Measurements from ENCODE around the gene LRRC3B. TPM values are rescaled to one million over a fixed set of nuclear protein-coding genes. Genes with fewer than 3 reads are reported as not detected.

Gene LRRC3B
- total and polyA plus RNA-seq, 2 donors: 0.50 to 0.57 TPM

DNA sequence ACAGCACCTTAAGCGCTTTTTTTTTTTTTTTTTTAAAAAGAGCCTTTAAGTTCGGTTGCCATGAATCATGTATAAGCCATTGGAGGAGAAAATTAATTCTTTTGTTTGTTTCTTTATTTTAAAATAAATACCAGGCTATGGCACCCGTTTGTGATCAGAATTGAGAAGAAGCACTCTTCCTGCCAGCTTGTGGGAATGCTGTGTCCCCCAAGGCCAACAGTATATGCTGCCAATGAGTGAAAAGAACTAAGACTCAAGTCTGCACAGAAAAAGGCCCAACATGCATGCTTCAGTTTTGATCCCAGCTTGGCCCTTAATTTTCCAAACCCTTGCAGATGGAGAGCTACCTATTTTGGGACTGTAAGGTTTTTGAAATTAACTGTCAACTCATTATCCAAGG is 90.5 kb downstream of the LRRC3B start:
- DNase-seq (ENCODE audit: low read depth in 6 of 9, low spot score in 9 of 9): no peak
- no peaks in the 10 kb centered on the region for H3K9me3 ChIP-seq (ENCODE audit: control insufficient read depth in 2 of 2, insufficient read depth in 1 of 2, low read length in 1 of 2)
- H3K27ac ChIP-seq (ENCODE audit: low read depth in 1 of 2, low read length in 1 of 2): no peak overlapping the region
- WGBS: 86% methylated on average over 3 of the region's 3 CpGs
- no peaks in the 10 kb centered on the region for H3K4me1 ChIP-seq (ENCODE audit: control insufficient read depth in 2 of 2, insufficient read depth in 2 of 2, low read length in 2 of 2)
- no peaks in the 10 kb centered on the region for H3K36me3 ChIP-seq (ENCODE audit: control insufficient read depth in 2 of 2, insufficient read depth in 2 of 2, low read length in 1 of 2)
- H3K4me3 ChIP-seq (ENCODE audit: low read length in 2 of 2): no peak overlapping the region
- H3K27me3 ChIP-seq (ENCODE audit: control insufficient read depth in 2 of 2, insufficient read depth in 1 of 2, low read length in 1 of 2): no peaks in the 10 kb centered on the region

DNA sequence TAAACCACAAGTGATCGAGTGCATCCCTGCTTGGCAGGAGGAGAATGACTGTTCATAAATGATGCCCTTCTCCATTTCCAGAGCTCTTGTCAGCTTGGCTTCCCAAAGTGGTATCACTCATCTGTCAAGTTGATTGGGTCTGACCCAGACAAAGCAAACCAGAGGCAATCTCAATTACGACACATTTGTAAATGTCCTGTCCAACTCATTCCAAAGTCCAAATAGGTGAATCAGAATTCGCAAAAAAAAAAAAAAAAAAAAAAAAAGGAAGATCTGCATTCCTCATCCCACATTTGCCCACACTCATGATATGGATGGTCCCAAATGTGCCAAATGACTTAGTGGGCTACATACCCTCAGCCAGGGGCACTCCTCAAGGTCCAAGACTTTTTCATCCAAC is 91.9 kb downstream of the LRRC3B start:
- Histone ChIP-seq H3K4me3 (ENCODE audit: low read length in 2 of 2) (no peak overlapping the region), H3K4me1 (ENCODE audit: control insufficient read depth in 2 of 2, insufficient read depth in 2 of 2, low read length in 2 of 2) (no peaks in the 10 kb centered on the region), H3K9me3 (ENCODE audit: control insufficient read depth in 2 of 2, insufficient read depth in 1 of 2, low read length in 1 of 2) (no peaks in the 10 kb centered on the region), H3K36me3 (ENCODE audit: control insufficient read depth in 2 of 2, insufficient read depth in 2 of 2, low read length in 1 of 2) (no peaks in the 10 kb centered on the region), H3K27ac (ENCODE audit: low read depth in 1 of 2, low read length in 1 of 2) (no peak overlapping the region), H3K27me3 (ENCODE audit: control insufficient read depth in 2 of 2, insufficient read depth in 1 of 2, low read length in 1 of 2) (no peaks in the 10 kb centered on the region)
- DNase-seq (ENCODE audit: low read depth in 6 of 9, low spot score in 9 of 9): no peak
- 88% methylated on average over 3 of the region's 3 CpGs for WGBS

DNA sequence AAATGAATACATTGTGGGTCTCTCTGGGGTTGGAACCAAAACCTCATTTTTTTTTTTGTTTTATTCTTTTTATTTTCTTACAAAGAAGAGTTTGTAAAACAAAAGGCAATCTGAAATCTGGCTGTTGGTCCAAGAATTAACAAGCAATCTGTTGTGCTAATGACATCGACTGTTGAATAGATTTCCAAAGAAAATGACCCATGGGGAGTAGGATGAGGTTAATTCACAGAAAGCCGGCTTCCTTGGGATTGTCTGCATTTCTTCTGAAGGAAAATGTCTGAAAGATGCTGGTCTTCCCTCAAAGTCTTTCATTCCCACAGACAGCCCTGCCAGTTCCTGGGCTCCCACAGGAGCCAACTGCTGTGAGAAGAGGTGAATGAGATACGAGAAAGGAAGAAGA is 92.9 kb downstream of the LRRC3B start:
- Histone ChIP-seq H3K36me3 (ENCODE audit: control insufficient read depth in 2 of 2, insufficient read depth in 2 of 2, low read length in 1 of 2) (no peaks in the 10 kb centered on the region), H3K9me3 (ENCODE audit: control insufficient read depth in 2 of 2, insufficient read depth in 1 of 2, low read length in 1 of 2) (no peaks in the 10 kb centered on the region), H3K4me1 (ENCODE audit: control insufficient read depth in 2 of 2, insufficient read depth in 2 of 2, low read length in 2 of 2) (no peaks in the 10 kb centered on the region), H3K27me3 (ENCODE audit: control insufficient read depth in 2 of 2, insufficient read depth in 1 of 2, low read length in 1 of 2) (no peaks in the 10 kb centered on the region), H3K27ac (ENCODE audit: low read depth in 1 of 2, low read length in 1 of 2) (no peak overlapping the region), H3K4me3 (ENCODE audit: low read length in 2 of 2) (no peak overlapping the region)
- 93% methylated on average over 3 of the region's 3 CpGs for WGBS
- no peak for DNase-seq (ENCODE audit: low read depth in 6 of 9, low spot score in 9 of 9)

DNA sequence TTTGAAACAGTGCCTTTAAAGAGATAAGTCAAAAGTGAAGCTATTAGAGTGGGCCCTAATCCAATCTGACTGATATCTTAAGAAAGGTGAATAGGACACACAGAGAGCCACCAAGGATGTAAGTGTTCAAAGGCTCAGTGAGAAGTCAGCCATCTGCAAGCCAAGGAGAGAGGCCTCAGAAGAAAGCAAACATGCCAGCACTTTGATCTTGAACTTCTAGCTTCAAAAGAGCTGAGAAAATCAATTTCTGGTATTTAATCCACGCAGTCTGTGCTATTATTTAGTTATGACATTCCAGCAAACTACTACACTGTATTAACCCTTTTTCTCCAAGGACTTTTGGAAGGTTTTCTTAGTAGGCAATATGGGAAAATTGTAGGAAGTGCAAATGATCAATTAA is 95.7 kb downstream of the LRRC3B start:
- H3K27me3 ChIP-seq (ENCODE audit: control insufficient read depth in 2 of 2, insufficient read depth in 1 of 2, low read length in 1 of 2): no peaks in the 10 kb centered on the region
- no peak for DNase-seq (ENCODE audit: low read depth in 6 of 9, low spot score in 9 of 9)
- 87% methylated on average over 1 of the region's 1 CpG for WGBS
- no peaks in the 10 kb centered on the region for H3K4me1 ChIP-seq (ENCODE audit: control insufficient read depth in 2 of 2, insufficient read depth in 2 of 2, low read length in 2 of 2)
- no peaks in the 10 kb centered on the region for H3K9me3 ChIP-seq (ENCODE audit: control insufficient read depth in 2 of 2, insufficient read depth in 1 of 2, low read length in 1 of 2)
- no peak overlapping the region for H3K4me3 ChIP-seq (ENCODE audit: low read length in 2 of 2)
- H3K36me3 ChIP-seq (ENCODE audit: control insufficient read depth in 2 of 2, insufficient read depth in 2 of 2, low read length in 1 of 2): no peaks in the 10 kb centered on the region
- no peak overlapping the region for H3K27ac ChIP-seq (ENCODE audit: low read depth in 1 of 2, low read length in 1 of 2)

DNA sequence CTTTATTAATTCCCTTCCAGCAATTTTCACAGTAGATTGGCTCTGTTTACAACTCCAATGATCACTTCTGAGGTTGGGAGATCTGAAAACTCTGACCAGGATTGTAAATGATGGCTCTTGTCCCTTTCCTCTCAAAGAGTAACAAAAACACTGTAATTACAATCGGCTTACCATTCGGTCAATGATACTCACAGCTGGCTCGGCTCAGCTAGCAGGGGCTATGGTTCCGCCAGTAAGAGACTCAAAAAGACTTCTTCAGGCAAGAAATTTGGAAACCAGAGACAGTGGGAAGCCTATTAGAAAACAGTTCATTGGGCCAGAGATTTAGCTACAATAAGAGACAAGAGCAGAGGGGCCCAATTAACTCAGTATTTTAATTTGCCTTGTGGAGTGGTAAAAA is 96.6 kb downstream of the LRRC3B start:
- 83% methylated on average over 4 of the region's 4 CpGs for WGBS
- Histone ChIP-seq H3K9me3 (ENCODE audit: control insufficient read depth in 2 of 2, insufficient read depth in 1 of 2, low read length in 1 of 2) (no peaks in the 10 kb centered on the region), H3K4me3 (ENCODE audit: low read length in 2 of 2) (no peak overlapping the region), H3K4me1 (ENCODE audit: control insufficient read depth in 2 of 2, insufficient read depth in 2 of 2, low read length in 2 of 2) (no peaks in the 10 kb centered on the region), H3K36me3 (ENCODE audit: control insufficient read depth in 2 of 2, insufficient read depth in 2 of 2, low read length in 1 of 2) (no peaks in the 10 kb centered on the region), H3K27me3 (ENCODE audit: control insufficient read depth in 2 of 2, insufficient read depth in 1 of 2, low read length in 1 of 2) (no peaks in the 10 kb centered on the region), H3K27ac (ENCODE audit: low read depth in 1 of 2, low read length in 1 of 2) (no peak overlapping the region)
- no peak for DNase-seq (ENCODE audit: low read depth in 6 of 9, low spot score in 9 of 9)

DNA sequence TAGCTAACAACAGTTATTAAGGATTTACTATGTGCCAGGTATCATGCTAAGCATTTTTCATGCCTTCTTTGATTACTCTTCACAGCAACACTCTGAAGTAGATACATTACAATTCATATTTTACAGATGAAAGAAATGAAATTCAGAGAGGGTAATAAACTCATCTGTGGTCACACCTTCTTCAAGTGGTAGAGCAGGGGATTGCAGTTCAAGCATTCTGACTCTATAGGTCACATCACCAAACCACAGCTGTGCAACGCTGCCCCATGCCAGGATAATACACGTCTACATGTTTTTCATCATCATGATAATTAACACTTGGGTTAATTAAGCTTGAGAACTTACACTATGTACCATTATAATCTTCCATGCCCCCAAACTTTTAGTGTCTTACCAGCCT is 98.5 kb downstream of the LRRC3B start:
- Histone ChIP-seq H3K36me3 (ENCODE audit: control insufficient read depth in 2 of 2, insufficient read depth in 2 of 2, low read length in 1 of 2) (no peaks in the 10 kb centered on the region), H3K27me3 (ENCODE audit: control insufficient read depth in 2 of 2, insufficient read depth in 1 of 2, low read length in 1 of 2) (no peaks in the 10 kb centered on the region), H3K4me3 (ENCODE audit: low read length in 2 of 2) (no peak overlapping the region), H3K9me3 (ENCODE audit: control insufficient read depth in 2 of 2, insufficient read depth in 1 of 2, low read length in 1 of 2) (no peaks in the 10 kb centered on the region), H3K4me1 (ENCODE audit: control insufficient read depth in 2 of 2, insufficient read depth in 2 of 2, low read length in 2 of 2) (no peaks in the 10 kb centered on the region), H3K27ac (ENCODE audit: low read depth in 1 of 2, low read length in 1 of 2) (no peak overlapping the region)
- WGBS: 87% methylated on average over 2 of the region's 2 CpGs
- no peak for DNase-seq (ENCODE audit: low read depth in 6 of 9, low spot score in 9 of 9)

DNA sequence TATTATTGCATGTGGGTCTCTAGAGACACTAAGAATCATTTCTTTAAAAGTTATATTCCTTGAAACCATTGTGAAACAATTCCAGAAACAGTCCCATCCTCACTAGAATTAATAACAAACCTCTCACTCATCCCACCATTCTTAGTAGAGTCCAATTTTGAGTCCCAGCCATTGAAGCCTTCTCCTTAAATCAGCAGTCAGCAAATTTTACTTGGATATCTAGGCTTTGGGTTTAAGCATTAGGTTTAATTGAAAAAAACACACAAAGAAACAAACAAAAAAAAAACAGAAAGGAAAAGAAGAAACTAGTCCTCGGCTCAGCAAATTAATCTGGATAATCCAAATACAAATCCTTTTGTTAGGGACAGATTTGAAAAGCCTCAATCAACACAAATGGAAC is 109.3 kb downstream of the LRRC3B start:
- no peak overlapping the region for H3K27ac ChIP-seq (ENCODE audit: low read depth in 1 of 2, low read length in 1 of 2)
- no peaks in the 10 kb centered on the region for H3K4me1 ChIP-seq (ENCODE audit: control insufficient read depth in 2 of 2, insufficient read depth in 2 of 2, low read length in 2 of 2)
- no peak overlapping the region for H3K4me3 ChIP-seq (ENCODE audit: low read length in 2 of 2)
- no peaks in the 10 kb centered on the region for H3K9me3 ChIP-seq (ENCODE audit: control insufficient read depth in 2 of 2, insufficient read depth in 1 of 2, low read length in 1 of 2)
- DNase-seq (ENCODE audit: low read depth in 6 of 9, low spot score in 9 of 9): no peak
- H3K36me3 ChIP-seq (ENCODE audit: control insufficient read depth in 2 of 2, insufficient read depth in 2 of 2, low read length in 1 of 2): no peaks in the 10 kb centered on the region
- WGBS: 93% methylated on average over 1 of the region's 1 CpG
- no peaks in the 10 kb centered on the region for H3K27me3 ChIP-seq (ENCODE audit: control insufficient read depth in 2 of 2, insufficient read depth in 1 of 2, low read length in 1 of 2)

DNA sequence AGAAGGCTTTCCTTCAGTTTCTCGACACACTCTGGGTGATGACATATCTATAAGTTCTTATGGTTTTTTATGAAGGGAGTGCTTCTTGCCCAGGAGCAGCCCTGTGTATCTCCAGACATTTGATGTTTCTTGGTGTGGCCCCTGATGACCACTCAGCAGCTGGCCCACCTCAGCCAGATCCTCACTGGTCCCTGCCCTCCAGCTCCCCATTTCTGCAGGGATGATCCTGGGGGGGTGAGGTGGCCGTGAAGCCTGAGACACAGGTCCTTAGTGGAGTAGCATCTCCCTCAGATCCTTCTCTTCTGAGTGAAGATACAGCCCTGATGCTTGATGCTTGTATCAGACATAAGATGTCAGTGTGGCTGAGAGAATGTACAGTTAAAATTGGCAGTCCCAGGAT is 127.7 kb downstream of the LRRC3B start:
- WGBS: 89% methylated on average over 2 of the region's 2 CpGs
- Histone ChIP-seq H3K4me3 (ENCODE audit: low read length in 2 of 2) (no peak overlapping the region), H3K27ac (ENCODE audit: low read depth in 1 of 2, low read length in 1 of 2) (no peak overlapping the region)

DNA sequence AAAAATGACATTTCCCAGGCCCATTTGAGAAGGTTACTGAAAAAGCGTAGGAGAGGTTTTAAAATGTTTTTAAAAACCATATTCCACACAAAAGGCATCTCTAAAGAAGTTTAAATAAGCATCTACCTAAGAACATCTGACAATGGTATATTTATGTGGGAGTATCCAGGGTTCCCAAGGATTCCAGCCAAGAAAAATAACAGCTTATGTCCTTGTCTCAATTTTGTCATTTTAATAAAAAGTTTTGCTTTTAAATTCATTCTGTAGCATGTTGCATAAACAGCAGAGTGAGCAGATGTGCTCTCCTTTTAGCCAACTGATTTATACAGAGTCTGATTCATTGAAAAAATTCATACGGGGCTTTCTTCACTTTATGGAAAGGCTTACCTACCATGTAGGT is 129.9 kb downstream of the LRRC3B start:
- no peaks in the 10 kb centered on the region for H3K4me1 ChIP-seq (ENCODE audit: control insufficient read depth in 2 of 2, insufficient read depth in 2 of 2, low read length in 2 of 2)
- 92% methylated on average over 2 of the region's 2 CpGs for WGBS
- no peak for DNase-seq (ENCODE audit: low read depth in 6 of 9, low spot score in 9 of 9)
- H3K9me3 ChIP-seq (ENCODE audit: control insufficient read depth in 2 of 2, insufficient read depth in 1 of 2, low read length in 1 of 2): no peaks in the 10 kb centered on the region
- H3K4me3 ChIP-seq (ENCODE audit: low read length in 2 of 2): no peak overlapping the region
- H3K27ac ChIP-seq (ENCODE audit: low read depth in 1 of 2, low read length in 1 of 2): no peak overlapping the region
- no peaks in the 10 kb centered on the region for H3K36me3 ChIP-seq (ENCODE audit: control insufficient read depth in 2 of 2, insufficient read depth in 2 of 2, low read length in 1 of 2)
- H3K27me3 ChIP-seq (ENCODE audit: control insufficient read depth in 2 of 2, insufficient read depth in 1 of 2, low read length in 1 of 2): no peaks in the 10 kb centered on the region

More for the DNA sequence above, 127.7 kb downstream of the LRRC3B start:
- Histone ChIP-seq H3K27me3 (ENCODE audit: control insufficient read depth in 2 of 2, insufficient read depth in 1 of 2, low read length in 1 of 2) (no peaks in the 10 kb centered on the region), H3K4me1 (ENCODE audit: control insufficient read depth in 2 of 2, insufficient read depth in 2 of 2, low read length in 2 of 2) (no peaks in the 10 kb centered on the region), H3K9me3 (ENCODE audit: control insufficient read depth in 2 of 2, insufficient read depth in 1 of 2, low read length in 1 of 2) (no peaks in the 10 kb centered on the region), H3K36me3 (ENCODE audit: control insufficient read depth in 2 of 2, insufficient read depth in 2 of 2, low read length in 1 of 2) (no peaks in the 10 kb centered on the region)
- DNase-seq (ENCODE audit: low read depth in 6 of 9, low spot score in 9 of 9): no peak

DNA sequence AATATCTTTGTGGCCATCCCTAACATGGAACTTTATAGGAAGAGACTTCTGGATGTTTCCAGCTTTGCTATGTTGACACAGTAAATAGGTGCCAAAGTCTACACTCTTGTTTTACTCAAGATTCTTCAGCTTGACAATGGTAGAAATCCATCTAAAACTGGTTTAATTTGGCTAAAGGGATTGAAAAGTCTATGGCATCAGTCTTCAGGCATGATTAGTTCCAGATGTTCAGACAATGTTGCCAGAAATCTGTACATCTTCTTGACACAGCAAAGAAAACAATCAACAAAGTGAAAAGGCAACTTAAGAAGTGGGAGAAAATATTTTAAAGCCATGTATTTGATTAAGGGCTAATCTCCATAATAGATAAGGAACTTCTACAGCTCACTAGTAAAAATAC is 130.5 kb downstream of the LRRC3B start:
- DNase-seq (ENCODE audit: low read depth in 6 of 9, low spot score in 9 of 9): no peak
- H3K27me3 ChIP-seq (ENCODE audit: control insufficient read depth in 2 of 2, insufficient read depth in 1 of 2, low read length in 1 of 2): no peaks in the 10 kb centered on the region
- H3K4me1 ChIP-seq (ENCODE audit: control insufficient read depth in 2 of 2, insufficient read depth in 2 of 2, low read length in 2 of 2): no peaks in the 10 kb centered on the region
- no peak overlapping the region for H3K4me3 ChIP-seq (ENCODE audit: low read length in 2 of 2)
- no peaks in the 10 kb centered on the region for H3K9me3 ChIP-seq (ENCODE audit: control insufficient read depth in 2 of 2, insufficient read depth in 1 of 2, low read length in 1 of 2)
- no peaks in the 10 kb centered on the region for H3K36me3 ChIP-seq (ENCODE audit: control insufficient read depth in 2 of 2, insufficient read depth in 2 of 2, low read length in 1 of 2)
- H3K27ac ChIP-seq (ENCODE audit: low read depth in 1 of 2, low read length in 1 of 2): no peak overlapping the region

All from thymus (tissue), 11 donors.